ENCODE measurements around the gene TRIM56.

GRCh38 chr7:101129603-101130117 lies 44.4 kb downstream of the TRIM56 start:
- TF ChIP-seq CTCF (IDR thresholded peaks at IDR 0.05) (no peak), POLR2A (IDR thresholded peaks at IDR 0.05) (no peak)
